Activated naive CD4-positive, alpha-beta T cell treated with anti-CD3 and anti-CD28 coated beads, Interleukin-2, amount 50 U/mL, for 72 hours (primary cell): ENCODE results near the gene TMEM87B. TPM values are rescaled to one million over a fixed set of nuclear protein-coding genes. Genes with fewer than 3 reads are reported as not detected.

Source experiments
- ATAC-seq, 2 donors: fragments of 150-1000 bp; cut with Tn5 transposase; 2 replicates each; pipeline ENCODE4 v1.10.0; 2021; ENCODE audit warnings: mild to moderate bottlenecking in 2 of 2, moderate library complexity in 2 of 2
- DNase-seq, 2 donors: peaks; one replicate each; pipeline ENCODE4 v3.0.0; 2021 to 2022; ENCODE audit warnings: low spot score in 2 of 2
- H3K27ac Mint-ChIP-seq, 2 donors: one replicate each; pipeline ENCODE4 v1.8.0; 2022; ENCODE audit warnings: mild to moderate bottlenecking in 2 of 2, mixed read lengths in 2 of 2
- H3K36me3 Mint-ChIP-seq, 2 donors: one replicate each; pipeline ENCODE4 v1.8.0; 2022; ENCODE audit warnings: mixed read lengths in 2 of 2
- H3K9me3 Mint-ChIP-seq, 2 donors: one replicate each; pipeline ENCODE4 v1.8.0; 2022; ENCODE audit warnings: mixed read lengths in 2 of 2
- total RNA-seq, 2 donors: library from RNA; stranded (reverse); gene quantifications; one replicate each; pipeline ENCODE4 v1.2.3, GENCODE V29; 2022

Gene TMEM87B
- total RNA-seq: 10 to 100 TPM; 16.8 to 26.2 TPM

GRCh38 chr2:112054847-112055729, at the start of gene TMEM87B:
TMEM87B (plus strand) TSS chr2:112055269; CDS start chr2:112055592, 323 bp downstream.
- Mint-ChIP-seq H3K36me3 (peaks cover 4 to 38% of the 10 kb centered on the region in 2 donors), H3K27ac (peak within 1 kb of the TSS; percentile 93 to 98), H3K9me3 (no peaks in the 10 kb centered on the region)
- DNase-seq: peak; percentile 95 to 98
- ATAC-seq: peak; percentile 78 to 79

- no peaks in the 10 kb centered on the region for H3K36me3 Mint-ChIP-seq
- ATAC-seq (no peak), DNase-seq (no peak)
- no peak overlapping the region for H3K27ac Mint-ChIP-seq
- H3K9me3 Mint-ChIP-seq: peaks cover 0 to under 1% of the 10 kb centered on the region in 2 donors
Measured at GRCh38 chr2:112005406-112006075, 49.5 kb upstream of the TMEM87B start.

- DNase-seq (no peak), ATAC-seq (no peak)
- H3K36me3 Mint-ChIP-seq: no peaks in the 10 kb centered on the region
- no peaks in the 10 kb centered on the region for H3K9me3 Mint-ChIP-seq
- H3K27ac Mint-ChIP-seq: no peak overlapping the region
Measured at GRCh38 chr2:112006076-112006410, 49.0 kb upstream of the TMEM87B start.

GRCh38 chr2:112007493-112007892, 47.6 kb upstream of the TMEM87B start:
- Mint-ChIP-seq H3K27ac (no peak overlapping the region), H3K36me3 (no peaks in the 10 kb centered on the region), H3K9me3 (no peaks in the 10 kb centered on the region)
- DNase-seq: no peak
- no peak for ATAC-seq

GRCh38 chr2:112008910-112009485, 46.1 kb upstream of the TMEM87B start:
- ATAC-seq: no peak
- DNase-seq: no peak
- Mint-ChIP-seq H3K36me3 (no peaks in the 10 kb centered on the region), H3K27ac (no peak overlapping the region), H3K9me3 (no peaks in the 10 kb centered on the region)

- H3K9me3 Mint-ChIP-seq: no peaks in the 10 kb centered on the region
- no peak overlapping the region for H3K27ac Mint-ChIP-seq
- no peak for ATAC-seq
- no peaks in the 10 kb centered on the region for H3K36me3 Mint-ChIP-seq
- DNase-seq: no peak
Measured at GRCh38 chr2:112010751-112011150, 44.3 kb upstream of the TMEM87B start.

GRCh38 chr2:112012556-112012955, 42.5 kb upstream of the TMEM87B start:
- ATAC-seq: no peak
- H3K36me3 Mint-ChIP-seq: no peaks in the 10 kb centered on the region
- H3K9me3 Mint-ChIP-seq: no peaks in the 10 kb centered on the region
- DNase-seq: no peak
- H3K27ac Mint-ChIP-seq: no peak overlapping the region

- Mint-ChIP-seq H3K9me3 (no peaks in the 10 kb centered on the region), H3K36me3 (no peaks in the 10 kb centered on the region), H3K27ac (no peak overlapping the region)
- DNase-seq (no peak), ATAC-seq (no peak)
Measured at GRCh38 chr2:112018846-112019245, 36.2 kb upstream of the TMEM87B start.

GRCh38 chr2:112019569-112019982, 35.5 kb upstream of the TMEM87B start:
- ATAC-seq (no peak), DNase-seq (no peak)
- no peaks in the 10 kb centered on the region for H3K9me3 Mint-ChIP-seq
- no peak overlapping the region for H3K27ac Mint-ChIP-seq
- H3K36me3 Mint-ChIP-seq: no peaks in the 10 kb centered on the region

- Mint-ChIP-seq H3K36me3 (no peaks in the 10 kb centered on the region), H3K27ac (no peak overlapping the region), H3K9me3 (no peaks in the 10 kb centered on the region)
- no peak for DNase-seq
- ATAC-seq: no peak
Measured at GRCh38 chr2:112020561-112020960, 34.5 kb upstream of the TMEM87B start.

- Mint-ChIP-seq H3K36me3 (no peaks in the 10 kb centered on the region), H3K27ac (no peak overlapping the region), H3K9me3 (no peaks in the 10 kb centered on the region)
- DNase-seq (no peak), ATAC-seq (no peak)
Measured at GRCh38 chr2:112021290-112021689, 33.8 kb upstream of the TMEM87B start.

- no peak for ATAC-seq
- Mint-ChIP-seq H3K36me3 (no peaks in the 10 kb centered on the region), H3K9me3 (no peaks in the 10 kb centered on the region), H3K27ac (no peak overlapping the region)
- no peak for DNase-seq
Measured at GRCh38 chr2:112021781-112022231, 33.3 kb upstream of the TMEM87B start.

- DNase-seq: no peak
- H3K36me3 Mint-ChIP-seq: no peaks in the 10 kb centered on the region
Measured at GRCh38 chr2:112023707-112024106, 31.4 kb upstream of the TMEM87B start.

GRCh38 chr2:112024231-112024630, 30.8 kb upstream of the TMEM87B start:
- DNase-seq: no peak
- H3K27ac Mint-ChIP-seq: no peak overlapping the region
- H3K9me3 Mint-ChIP-seq: no peaks in the 10 kb centered on the region
- ATAC-seq: no peak
- no peaks in the 10 kb centered on the region for H3K36me3 Mint-ChIP-seq

More at GRCh38 chr2:112023707-112024106, 31.4 kb upstream of the TMEM87B start:
- H3K9me3 Mint-ChIP-seq: no peaks in the 10 kb centered on the region
- no peak overlapping the region for H3K27ac Mint-ChIP-seq
- no peak for ATAC-seq

GRCh38 chr2:112024896-112025491, 30.1 kb upstream of the TMEM87B start:
- no peaks in the 10 kb centered on the region for H3K9me3 Mint-ChIP-seq
- DNase-seq (no peak), ATAC-seq (no peak)
- H3K27ac Mint-ChIP-seq: no peak overlapping the region
- H3K36me3 Mint-ChIP-seq: no peaks in the 10 kb centered on the region

- ATAC-seq: no peak
- no peak overlapping the region for H3K27ac Mint-ChIP-seq
Measured at GRCh38 chr2:112026509-112026908, 28.6 kb upstream of the TMEM87B start.

GRCh38 chr2:112027767-112028166, 27.3 kb upstream of the TMEM87B start:
- no peaks in the 10 kb centered on the region for H3K9me3 Mint-ChIP-seq
- no peak overlapping the region for H3K27ac Mint-ChIP-seq
- DNase-seq (no peak), ATAC-seq (no peak)
- no peaks in the 10 kb centered on the region for H3K36me3 Mint-ChIP-seq

More at GRCh38 chr2:112026509-112026908, 28.6 kb upstream of the TMEM87B start:
- Mint-ChIP-seq H3K9me3 (no peaks in the 10 kb centered on the region), H3K36me3 (no peaks in the 10 kb centered on the region)
- no peak for DNase-seq
